ENCODE data around the gene LRRC47.

DNA sequence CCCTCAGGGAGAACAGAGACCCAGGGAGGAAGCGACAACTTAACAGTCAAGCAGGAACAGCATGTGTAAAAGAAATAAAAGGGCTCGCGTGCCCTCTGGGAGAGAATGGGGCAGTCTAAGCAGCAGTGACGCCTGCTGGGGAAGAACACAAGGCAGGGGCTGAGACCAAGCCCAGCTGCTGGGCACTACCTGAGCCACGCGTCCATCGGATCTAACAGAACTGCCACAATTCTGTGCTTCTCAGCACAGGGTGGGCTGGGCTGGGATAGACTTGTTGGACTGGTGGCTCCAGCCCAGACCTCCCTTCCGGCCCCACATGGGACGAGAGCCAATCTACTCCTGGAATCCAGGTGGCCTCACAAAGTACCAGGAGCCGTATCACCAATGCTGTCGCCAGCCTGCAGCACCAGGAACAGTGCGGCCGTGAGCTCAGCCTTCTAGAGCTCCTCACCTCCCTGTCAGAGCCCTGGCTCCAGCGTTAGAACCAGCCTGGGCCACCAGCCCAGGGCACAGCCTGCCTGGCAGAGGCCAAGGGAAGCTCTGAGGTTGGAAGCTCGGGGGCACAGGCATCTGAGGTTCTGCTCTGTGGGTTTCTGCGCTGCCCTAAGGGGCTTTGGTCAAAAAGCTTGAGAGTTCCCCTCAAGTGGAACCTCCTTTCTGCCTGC lies 7.4 kb downstream of the LRRC47 start:
- no peak for TF ChIP-seq POLR2AphosphoS5 (IDR thresholded peaks at IDR 0.05; ENCODE audit: borderline replicate concordance, low read depth, low read length)
- TF ChIP-seq EZH2 (IDR thresholded peaks at IDR 0.05) = no peak
- no peak for TF ChIP-seq FOXP2 (optimal IDR thresholded peaks at IDR 0.05; ENCODE audit: control extremely low read depth, extremely low read length, insufficient read depth)
